ENCODE data around the gene B4GALT6. TPM values are rescaled to one million over a fixed set of nuclear protein-coding genes. Genes with fewer than 3 reads are reported as not detected.

B4GALT6 gene
- total and polyA plus RNA-seq, 11 donors, result 1.3 to 11.9 (median 5.6) TPM

DNA sequence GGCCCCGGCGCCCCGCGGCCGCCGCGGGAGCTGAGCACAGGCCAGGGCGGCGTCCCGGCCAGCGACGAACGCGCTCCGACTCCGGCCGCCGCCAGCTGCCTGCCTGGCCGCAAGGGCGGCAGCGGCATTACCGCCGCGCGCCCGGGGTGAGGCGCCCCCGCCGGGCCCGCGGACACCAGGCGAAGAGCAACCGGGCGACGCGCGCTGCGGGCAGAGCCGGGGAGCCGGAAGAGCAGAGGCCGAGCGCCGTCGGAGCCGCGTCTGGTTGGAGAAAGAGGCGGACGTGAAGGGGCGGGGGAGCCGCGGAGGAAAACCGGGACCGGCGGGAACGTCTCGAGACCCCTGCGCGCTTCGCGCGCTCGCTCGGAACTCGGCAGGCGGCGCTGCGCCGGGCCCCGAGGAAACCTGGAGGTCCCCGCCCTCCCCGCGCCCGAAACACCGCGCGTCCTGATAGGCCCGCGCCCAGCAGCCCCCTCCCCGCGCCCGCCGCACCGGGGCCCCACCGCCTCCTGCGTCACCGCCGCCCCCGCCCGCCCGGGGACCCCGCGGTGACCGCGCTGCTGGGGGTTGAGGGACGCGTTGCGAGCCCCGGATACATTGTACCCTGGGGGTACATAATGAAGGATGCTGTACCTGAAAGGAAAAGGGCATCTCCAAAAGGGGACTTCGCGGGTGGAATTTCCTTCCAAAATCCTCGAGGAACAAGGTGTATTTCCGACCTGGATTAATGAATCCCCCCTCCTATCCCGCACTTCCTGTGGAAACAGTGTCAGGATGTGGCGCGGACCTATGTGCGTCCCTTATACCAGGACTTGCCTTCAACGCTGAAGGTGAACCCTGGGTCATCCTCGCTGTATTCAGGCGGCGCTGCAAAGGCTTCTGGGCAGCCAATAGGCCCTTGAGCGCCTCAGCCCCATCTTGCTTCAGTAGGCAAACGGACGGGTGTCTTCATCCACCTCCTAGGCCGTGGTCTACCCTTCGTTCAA lies 1.0 kb upstream of the B4GALT6 start:
- no peaks in the 10 kb centered on the region for H3K9me3 ChIP-seq
- WGBS, 4 donors, result 2 to 15% (median 4%) methylated on average over 22 to 115 of the region's 115 CpGs
- intact Hi-C loops (cut with DNase I), result no loop called here
- no peaks in the 10 kb centered on the region for H3K27me3 ChIP-seq
- peaks cover 0 to 13% (median 4%) of the 10 kb centered on the region in 12 donors for H3K4me1 ChIP-seq
- ATAC-seq, result peak; percentile 72 to 93 (median 88)
- DNase-seq, result peak; percentile 60 to 86 (median 76)
- peak overlapping the region in 11 of 12 donors; percentile 34 to 84 (median 63) for H3K27ac ChIP-seq
- H3K36me3 ChIP-seq, result no peaks in the 10 kb centered on the region
- peak in 1 of 2 donors; percentile 46 for TF ChIP-seq POLR2A (IDR thresholded peaks at IDR 0.05)
- TF ChIP-seq, protein P1, sequence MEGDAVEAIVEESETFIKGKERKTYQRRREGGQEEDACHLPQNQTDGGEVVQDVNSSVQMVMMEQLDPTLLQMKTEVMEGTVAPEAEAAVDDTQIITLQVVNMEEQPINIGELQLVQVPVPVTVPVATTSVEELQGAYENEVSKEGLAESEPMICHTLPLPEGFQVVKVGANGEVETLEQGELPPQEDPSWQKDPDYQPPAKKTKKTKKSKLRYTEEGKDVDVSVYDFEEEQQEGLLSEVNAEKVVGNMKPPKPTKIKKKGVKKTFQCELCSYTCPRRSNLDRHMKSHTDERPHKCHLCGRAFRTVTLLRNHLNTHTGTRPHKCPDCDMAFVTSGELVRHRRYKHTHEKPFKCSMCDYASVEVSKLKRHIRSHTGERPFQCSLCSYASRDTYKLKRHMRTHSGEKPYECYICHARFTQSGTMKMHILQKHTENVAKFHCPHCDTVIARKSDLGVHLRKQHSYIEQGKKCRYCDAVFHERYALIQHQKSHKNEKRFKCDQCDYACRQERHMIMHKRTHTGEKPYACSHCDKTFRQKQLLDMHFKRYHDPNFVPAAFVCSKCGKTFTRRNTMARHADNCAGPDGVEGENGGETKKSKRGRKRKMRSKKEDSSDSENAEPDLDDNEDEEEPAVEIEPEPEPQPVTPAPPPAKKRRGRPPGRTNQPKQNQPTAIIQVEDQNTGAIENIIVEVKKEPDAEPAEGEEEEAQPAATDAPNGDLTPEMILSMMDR (IDR thresholded peaks at IDR 0.05), result peak in 10 of 12 donors; percentile 14 to 73 (median 52)
- peak overlapping the region; percentile 47 to 84 (median 64) for H3K4me3 ChIP-seq

DNA sequence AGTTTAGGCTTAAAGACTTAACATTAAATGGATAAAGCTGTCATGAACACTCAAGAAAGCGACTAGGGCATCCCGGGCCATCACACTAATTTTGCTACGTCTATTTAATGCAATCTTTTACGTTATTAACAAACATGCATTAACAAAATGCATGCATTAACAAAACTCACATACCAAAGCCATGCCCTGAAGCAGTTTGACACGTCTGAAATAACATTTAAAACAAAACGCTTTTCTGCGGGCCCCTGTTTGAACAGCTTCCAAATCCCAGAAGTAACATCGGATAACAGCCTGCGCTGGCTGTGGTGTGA lies 458 bp downstream of the B4GALT6 start:
- Histone ChIP-seq H3K27ac (peak overlapping the region in 1 of 12 donors; percentile 34), H3K9me3 (no peaks in the 10 kb centered on the region), H3K36me3 (no peaks in the 10 kb centered on the region), H3K4me3 (peak overlapping the region in 11 of 12 donors; percentile 55 to 84 (median 66)), H3K27me3 (no peaks in the 10 kb centered on the region), H3K4me1 (peaks cover 0 to 21% (median 4%) of the 10 kb centered on the region in 12 donors)
- DNase-seq (no peak), ATAC-seq (no peak)
- no peak for TF ChIP-seq POLR2A (IDR thresholded peaks at IDR 0.05)
- TF ChIP-seq, protein P1 (IDR thresholded peaks at IDR 0.05), result no peak
- intact Hi-C loops (cut with DNase I), result loop anchor here in 1 of 10 donors (5.0 kb wide), 1 partner anchor 38 kb away; no protein-coding TSS in a partner anchor
- 16 to 22% (median 19%) methylated on average over 9 of the region's 9 CpGs for WGBS, 4 donors

DNA sequence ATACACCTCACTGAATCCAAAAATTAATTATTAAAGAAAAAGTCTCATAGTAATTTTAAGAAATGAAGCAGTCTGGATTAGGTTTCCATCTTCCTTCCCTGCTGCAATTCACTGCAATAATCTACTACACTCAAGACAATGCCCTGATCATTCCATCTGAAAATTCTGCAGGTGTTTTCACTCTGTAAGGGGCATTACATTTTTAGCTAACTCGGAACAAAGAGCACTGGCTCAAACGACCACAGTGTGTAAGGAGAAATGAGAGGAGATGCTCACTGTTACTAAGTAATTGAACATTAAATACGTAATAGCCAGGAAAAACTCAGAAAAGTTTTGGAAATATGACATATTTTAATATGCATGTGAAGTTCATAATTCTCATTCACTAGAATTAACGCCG lies 1.3 kb downstream of the B4GALT6 start:
- ATAC-seq, result no peak
- DNase-seq, result no peak
- no peak for TF ChIP-seq POLR2A (IDR thresholded peaks at IDR 0.05)
- TF ChIP-seq, protein P1 (IDR thresholded peaks at IDR 0.05), result no peak
- Histone ChIP-seq H3K27ac (no peak overlapping the region), H3K4me1 (peaks cover 0 to 25% (median 4%) of the 10 kb centered on the region in 12 donors), H3K9me3 (no peaks in the 10 kb centered on the region), H3K36me3 (no peaks in the 10 kb centered on the region), H3K4me3 (no peak overlapping the region), H3K27me3 (no peaks in the 10 kb centered on the region)
- 84 to 89% (median 86%) methylated on average over 5 of the region's 5 CpGs for WGBS, 4 donors
- intact Hi-C loops (cut with DNase I), result loop anchor here in 1 of 10 donors (5.0 kb wide), 1 partner anchor 39 kb away; no protein-coding TSS in a partner anchor
